ENCODE results near the gene CCND1. TPM values are rescaled to one million over a fixed set of nuclear protein-coding genes. Genes with fewer than 3 reads are reported as not detected.

The CCND1 gene
- total RNA-seq, 1 experiment from 2014 or later: 868 TPM

DNA sequence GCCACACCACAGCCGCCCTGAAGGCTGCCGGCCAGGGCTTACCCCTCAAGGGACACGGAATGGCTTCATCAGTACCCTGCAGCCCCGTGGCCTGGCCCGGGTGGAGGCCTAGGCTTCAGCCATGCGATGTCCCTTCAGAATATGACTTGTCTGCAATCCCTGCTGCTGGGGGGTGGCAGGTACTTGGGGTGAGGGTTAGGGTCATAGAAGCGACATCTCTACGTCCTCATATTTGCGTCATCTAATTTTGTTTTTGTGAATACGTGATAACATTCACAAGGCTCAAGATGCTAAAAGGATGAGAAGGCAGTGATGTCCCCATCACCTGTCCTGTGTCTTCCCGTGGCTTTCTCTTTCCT is 6.4 kb downstream of the CCND1 start:
- POLR2A ChIA-PET (ENCODE audit: unreplicated experiment): no interaction called here
- no peak for ATAC-seq
- Histone ChIP-seq H3K36me3 (ENCODE audit: low read depth, low read length) (peaks cover 91% of the 10 kb centered on the region), H4K20me1 (ENCODE audit: low read length) (peaks cover 95% of the 10 kb centered on the region), H3F3A (ENCODE audit: low read length, unreplicated experiment) (peaks cover 48% of the 10 kb centered on the region), H3K27ac (ENCODE audit: low read length) (0 out of 2 replicates have a peak overlapping the region, but pooled peaks have one; percentile 0), H3K9me3 (ENCODE audit: low read length) (no peaks in the 10 kb centered on the region), H2AFZ (ENCODE audit: low read length) (no peak overlapping the region), H3K4me3 (ENCODE audit: low read length) (no peak overlapping the region), H3K9me2 (replicated peaks; ENCODE audit: low read length) (no peaks in the 10 kb centered on the region), H3K9ac (ENCODE audit: low read length) (no peak overlapping the region), H3K79me2 (ENCODE audit: low read length) (peaks cover 86% of the 10 kb centered on the region), H3K4me1 (ENCODE audit: insufficient read depth, low read length) (peaks cover 73% of the 10 kb centered on the region), H3K4me2 (ENCODE audit: low read length) (no peak overlapping the region), H3K27me3 (ENCODE audit: low read length) (no peaks in the 10 kb centered on the region)
- CTCF ChIA-PET: no interaction called here
- TF ChIP-seq, protein P1, sequence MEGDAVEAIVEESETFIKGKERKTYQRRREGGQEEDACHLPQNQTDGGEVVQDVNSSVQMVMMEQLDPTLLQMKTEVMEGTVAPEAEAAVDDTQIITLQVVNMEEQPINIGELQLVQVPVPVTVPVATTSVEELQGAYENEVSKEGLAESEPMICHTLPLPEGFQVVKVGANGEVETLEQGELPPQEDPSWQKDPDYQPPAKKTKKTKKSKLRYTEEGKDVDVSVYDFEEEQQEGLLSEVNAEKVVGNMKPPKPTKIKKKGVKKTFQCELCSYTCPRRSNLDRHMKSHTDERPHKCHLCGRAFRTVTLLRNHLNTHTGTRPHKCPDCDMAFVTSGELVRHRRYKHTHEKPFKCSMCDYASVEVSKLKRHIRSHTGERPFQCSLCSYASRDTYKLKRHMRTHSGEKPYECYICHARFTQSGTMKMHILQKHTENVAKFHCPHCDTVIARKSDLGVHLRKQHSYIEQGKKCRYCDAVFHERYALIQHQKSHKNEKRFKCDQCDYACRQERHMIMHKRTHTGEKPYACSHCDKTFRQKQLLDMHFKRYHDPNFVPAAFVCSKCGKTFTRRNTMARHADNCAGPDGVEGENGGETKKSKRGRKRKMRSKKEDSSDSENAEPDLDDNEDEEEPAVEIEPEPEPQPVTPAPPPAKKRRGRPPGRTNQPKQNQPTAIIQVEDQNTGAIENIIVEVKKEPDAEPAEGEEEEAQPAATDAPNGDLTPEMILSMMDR (conservative IDR thresholded peaks at IDR 0.05; ENCODE audit: low read depth, low read length): no peak
- no peak for TF ChIP-seq EZH2phosphoT487 (IDR thresholded peaks at IDR 0.05; ENCODE audit: borderline replicate concordance, low read length)
- no peak for TF ChIP-seq EZH2 (IDR thresholded peaks at IDR 0.05; ENCODE audit: low read length, unreplicated experiment)
- intact Hi-C loops (cut with micrococcal nuclease): no loop called here
- DNase-seq: no peak
- BruUV-seq (replicated peaks): no TSS peak

DNA sequence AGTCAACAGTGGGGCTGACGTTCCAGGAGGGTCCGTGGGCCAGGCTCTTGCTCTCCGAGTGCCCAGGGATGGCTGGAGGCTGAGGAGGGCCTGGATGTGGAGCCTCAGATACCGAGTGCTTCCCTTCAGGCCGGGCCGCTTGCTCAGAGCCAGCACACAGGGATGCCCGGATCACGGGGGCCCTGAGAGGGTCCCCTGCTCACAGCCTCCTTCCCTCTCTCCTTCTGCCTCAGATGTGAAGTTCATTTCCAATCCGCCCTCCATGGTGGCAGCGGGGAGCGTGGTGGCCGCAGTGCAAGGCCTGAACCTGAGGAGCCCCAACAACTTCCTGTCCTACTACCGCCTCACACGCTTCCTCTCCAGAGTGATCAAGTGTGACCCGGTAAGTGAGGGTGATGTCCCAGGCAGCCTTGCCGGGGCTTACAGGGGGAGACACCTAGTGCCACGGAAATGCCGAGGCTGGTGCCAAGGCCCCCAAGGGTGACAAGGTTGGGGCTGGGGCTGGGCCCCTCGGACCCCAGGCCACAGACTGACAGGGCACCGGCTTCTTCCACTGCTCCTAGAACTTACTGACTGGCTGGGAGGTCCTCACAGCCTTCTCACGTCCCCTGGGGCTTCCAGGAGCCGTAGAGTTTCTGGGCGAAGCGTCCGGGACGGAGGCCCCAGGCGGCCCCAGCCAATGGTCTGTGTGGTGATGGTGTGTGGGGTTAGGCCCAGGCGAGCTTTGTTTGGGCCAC is 7.0 kb downstream of the CCND1 start:
- peaks cover 80% of the 10 kb centered on the region for H3K79me2 ChIP-seq (ENCODE audit: low read length)
- H3F3A ChIP-seq (ENCODE audit: low read length, unreplicated experiment): peaks cover 54% of the 10 kb centered on the region
- POLR2A ChIA-PET (ENCODE audit: unreplicated experiment): no interaction called here
- H3K27ac ChIP-seq (ENCODE audit: low read length): no peak overlapping the region
- no peaks in the 10 kb centered on the region for H3K27me3 ChIP-seq (ENCODE audit: low read length)
- H3K4me3 ChIP-seq (ENCODE audit: low read length): no peak overlapping the region
- H3K9ac ChIP-seq (ENCODE audit: low read length): no peak overlapping the region
- TF ChIP-seq, protein P1 (conservative IDR thresholded peaks at IDR 0.05; ENCODE audit: low read depth, low read length): no peak
- TF ChIP-seq EZH2phosphoT487 (IDR thresholded peaks at IDR 0.05; ENCODE audit: borderline replicate concordance, low read length) (no peak), EZH2 (IDR thresholded peaks at IDR 0.05; ENCODE audit: low read length, unreplicated experiment) (no peak)
- H3K36me3 ChIP-seq (ENCODE audit: low read depth, low read length): peaks cover 92% of the 10 kb centered on the region
- CTCF ChIA-PET: no interaction called here
- peaks cover 95% of the 10 kb centered on the region for H4K20me1 ChIP-seq (ENCODE audit: low read length)
- H3K4me2 ChIP-seq (ENCODE audit: low read length): no peak overlapping the region
- no peaks in the 10 kb centered on the region for H3K9me3 ChIP-seq (ENCODE audit: low read length)
- H3K9me2 ChIP-seq (replicated peaks; ENCODE audit: low read length): no peaks in the 10 kb centered on the region
- peaks cover 79% of the 10 kb centered on the region for H3K4me1 ChIP-seq (ENCODE audit: insufficient read depth, low read length)
- DNase-seq (no peak), ATAC-seq (no peak)
- BruUV-seq (replicated peaks): no TSS peak
- intact Hi-C loops (cut with micrococcal nuclease): no loop called here
- no peak overlapping the region for H2AFZ ChIP-seq (ENCODE audit: low read length)

All from PC-3 (cell line).